Measurements from ENCODE around the gene COMP. TPM values are rescaled to one million over a fixed set of nuclear protein-coding genes. Genes with fewer than 3 reads are reported as not detected.

Gene COMP
- polyA plus RNA-seq, 2 of the 4 experiments (the other 2 are of a cell fraction) = not detected

- TF ChIP-seq REST (IDR thresholded peaks at IDR 0.05) (no peak), FOSB (CRISPR knock-in tag; IDR thresholded peaks at IDR 0.05) (no peak), NR3C1 (IDR thresholded peaks at IDR 0.05) (no peak)
Measured at GRCh38 chr19:18831524-18832305, 40.6 kb upstream of the COMP start, which contains the start of gene UPF1 (continued).

GRCh38 chr19:18830488-18830887, 39.4 kb upstream of the COMP start:
- peaks cover 12% of the 10 kb centered on the region; the same call in 1 of the 3 replicates for H3K9me3 ChIP-seq
- WGBS (ENCODE audit: missing lambda C conversion rate) = 82% methylated on average over 2 of the region's 2 CpGs
- CTCF ChIA-PET = interaction anchor here (0.6 to 6.9 kb wide), 3 partner anchors 10 to 152 kb away, joined by 3 to 28 read pairs (median 4); no protein-coding TSS in a partner anchor
- TF ChIP-seq KDM1A (IDR thresholded peaks at IDR 0.05; ENCODE audit: low read depth) (no peak), KDM5A (IDR thresholded peaks at IDR 0.05) (no peak), USF2 (IDR thresholded peaks at IDR 0.05) (no peak), RCOR1 (IDR thresholded peaks at IDR 0.05; ENCODE audit: low read depth, low read length) (no peak), HOXB13 (CRISPR knock-in tag; IDR thresholded peaks at IDR 0.05; ENCODE audit: low read depth) (no peak), HES2 (IDR thresholded peaks at IDR 0.05) (no peak), ELK1 (IDR thresholded peaks at IDR 0.05; ENCODE audit: low read depth, low read length) (no peak), CEBPB (IDR thresholded peaks at IDR 0.05) (no peak), HDAC2 (IDR thresholded peaks at IDR 0.05) (no peak), PBX3 (IDR thresholded peaks at IDR 0.05) (no peak), MYC (IDR thresholded peaks at IDR 0.05; ENCODE audit: borderline replicate concordance, low read length) (no peak), HOXA7 (CRISPR knock-in tag; IDR thresholded peaks at IDR 0.05) (no peak), EHF (CRISPR knock-in tag; IDR thresholded peaks at IDR 0.05) (no peak), MAX (IDR thresholded peaks at IDR 0.05) (no peak), E2F6 (IDR thresholded peaks at IDR 0.05; ENCODE audit: borderline replicate concordance, low read depth) (no peak), TFCP2L1 (CRISPR knock-in tag; IDR thresholded peaks at IDR 0.05) (no peak), JUNB (IDR thresholded peaks at IDR 0.05) (no peak), CTCF (IDR thresholded peaks at IDR 0.05) (no peak), GATA3 (IDR thresholded peaks at IDR 0.05; ENCODE audit: borderline replicate concordance) (no peak)
- FAIRE-seq (no peak), ATAC-seq (no peak), DNase-seq (ENCODE audit: low read depth in 1 of 2, low spot score in 1 of 2) (no peak)
- H3K4me1 ChIP-seq = peaks cover 9% of the 10 kb centered on the region
- POLR2A ChIA-PET = no interaction called here
- H3K4me3 ChIP-seq = no peak overlapping the region
- H3K27ac ChIP-seq = no peak overlapping the region
- no peak overlapping the region for H3K4me2 ChIP-seq
